Measurements from ENCODE around the gene PRSS22. TPM values are rescaled to one million over a fixed set of nuclear protein-coding genes. Genes with fewer than 3 reads are reported as not detected.

The PRSS22 gene
- total RNA-seq, 1 donor from 2014 or later: 42.5 TPM

DNA sequence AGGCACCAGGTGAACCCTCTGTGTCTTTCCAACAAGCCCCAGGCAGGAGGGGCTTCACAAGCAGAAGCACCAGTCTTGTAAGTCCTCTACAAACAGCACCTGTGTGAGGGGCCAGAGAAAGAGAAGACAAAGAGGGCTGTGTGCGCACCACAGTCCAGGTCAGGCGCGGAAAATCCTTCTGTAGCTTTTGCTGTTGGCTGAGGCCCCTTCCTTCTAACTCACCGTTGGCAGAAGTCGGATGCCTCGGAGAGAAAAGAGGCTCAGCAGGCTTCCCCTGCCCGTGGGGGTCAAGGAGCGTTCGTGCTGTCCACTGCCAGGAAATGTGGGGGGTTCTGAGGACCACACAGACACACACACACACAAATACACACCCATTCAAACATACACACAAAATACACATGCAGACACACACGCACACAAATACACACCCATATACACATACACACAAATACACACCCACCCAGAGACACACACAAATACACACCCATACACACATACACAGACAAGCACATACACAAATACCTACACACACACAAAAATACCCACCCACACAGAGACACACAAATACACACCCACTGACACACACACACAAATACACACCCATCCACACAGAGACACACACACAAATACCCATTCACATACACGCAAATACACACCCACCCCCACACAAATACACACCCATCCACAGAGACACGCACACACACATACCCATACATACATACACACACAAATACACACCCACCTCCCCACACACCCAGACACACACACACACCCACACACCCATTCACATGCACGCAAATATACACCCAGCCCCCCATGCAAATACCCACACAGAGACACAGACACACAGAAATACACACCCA lies 21.1 kb downstream of the PRSS22 start:
- Mint-ChIP-seq H3K27ac (no peak overlapping the region), H3K27me3 (peaks cover 34% of the 10 kb centered on the region), H3K4me3 (no peak overlapping the region), H3K9me3 (no peaks in the 10 kb centered on the region), H3K36me3 (no peaks in the 10 kb centered on the region), H3K4me1 (ENCODE audit: unreplicated experiment) (no peaks in the 10 kb centered on the region)
- TF ChIP-seq, protein P1, sequence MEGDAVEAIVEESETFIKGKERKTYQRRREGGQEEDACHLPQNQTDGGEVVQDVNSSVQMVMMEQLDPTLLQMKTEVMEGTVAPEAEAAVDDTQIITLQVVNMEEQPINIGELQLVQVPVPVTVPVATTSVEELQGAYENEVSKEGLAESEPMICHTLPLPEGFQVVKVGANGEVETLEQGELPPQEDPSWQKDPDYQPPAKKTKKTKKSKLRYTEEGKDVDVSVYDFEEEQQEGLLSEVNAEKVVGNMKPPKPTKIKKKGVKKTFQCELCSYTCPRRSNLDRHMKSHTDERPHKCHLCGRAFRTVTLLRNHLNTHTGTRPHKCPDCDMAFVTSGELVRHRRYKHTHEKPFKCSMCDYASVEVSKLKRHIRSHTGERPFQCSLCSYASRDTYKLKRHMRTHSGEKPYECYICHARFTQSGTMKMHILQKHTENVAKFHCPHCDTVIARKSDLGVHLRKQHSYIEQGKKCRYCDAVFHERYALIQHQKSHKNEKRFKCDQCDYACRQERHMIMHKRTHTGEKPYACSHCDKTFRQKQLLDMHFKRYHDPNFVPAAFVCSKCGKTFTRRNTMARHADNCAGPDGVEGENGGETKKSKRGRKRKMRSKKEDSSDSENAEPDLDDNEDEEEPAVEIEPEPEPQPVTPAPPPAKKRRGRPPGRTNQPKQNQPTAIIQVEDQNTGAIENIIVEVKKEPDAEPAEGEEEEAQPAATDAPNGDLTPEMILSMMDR (conservative IDR thresholded peaks at IDR 0.05): no peak
- DNase-seq (ENCODE audit: extremely low spot score, unreplicated experiment): no peak

DNA sequence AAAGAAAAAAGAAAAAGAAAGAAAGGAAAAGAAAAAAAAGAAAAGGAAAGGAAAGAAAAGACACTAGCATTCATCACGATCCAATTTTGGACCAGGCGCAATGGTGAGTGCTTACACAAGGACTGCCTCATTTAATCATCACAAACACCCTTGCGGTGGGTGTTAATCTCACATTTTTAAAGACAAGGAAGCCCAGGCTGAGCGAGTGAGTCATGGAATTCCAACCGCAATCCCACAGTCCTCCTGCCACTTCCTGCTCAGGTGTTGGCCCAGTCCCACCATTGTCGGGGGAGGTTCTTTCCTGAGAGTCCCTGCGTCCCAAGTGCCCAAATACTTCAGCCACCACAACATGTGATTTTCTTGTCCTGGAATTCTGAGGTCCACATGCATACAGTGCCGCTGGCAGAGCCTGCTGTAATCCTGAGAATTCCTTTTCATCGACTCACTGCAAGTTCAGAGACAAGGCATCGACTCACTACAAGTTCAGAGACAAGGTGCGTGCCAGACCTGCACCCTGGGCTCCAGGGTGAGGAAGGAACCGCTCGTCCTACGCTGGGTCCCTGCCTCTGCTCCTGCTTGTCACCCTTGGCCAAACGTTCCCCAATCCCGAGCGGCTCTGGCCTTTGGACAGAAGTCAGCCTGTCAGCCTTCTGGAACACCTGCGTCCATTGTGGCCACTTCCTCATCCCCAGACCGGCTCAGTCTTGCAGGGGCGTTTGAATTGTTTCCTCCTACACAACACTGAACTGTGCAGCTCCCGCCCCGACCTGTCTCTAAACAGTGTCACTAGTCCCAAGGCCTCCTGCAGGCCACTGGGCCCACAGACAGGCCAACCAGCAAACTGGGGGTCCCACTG lies 22.1 kb downstream of the PRSS22 start:
- H3K4me3 Mint-ChIP-seq: no peak overlapping the region

DNA sequence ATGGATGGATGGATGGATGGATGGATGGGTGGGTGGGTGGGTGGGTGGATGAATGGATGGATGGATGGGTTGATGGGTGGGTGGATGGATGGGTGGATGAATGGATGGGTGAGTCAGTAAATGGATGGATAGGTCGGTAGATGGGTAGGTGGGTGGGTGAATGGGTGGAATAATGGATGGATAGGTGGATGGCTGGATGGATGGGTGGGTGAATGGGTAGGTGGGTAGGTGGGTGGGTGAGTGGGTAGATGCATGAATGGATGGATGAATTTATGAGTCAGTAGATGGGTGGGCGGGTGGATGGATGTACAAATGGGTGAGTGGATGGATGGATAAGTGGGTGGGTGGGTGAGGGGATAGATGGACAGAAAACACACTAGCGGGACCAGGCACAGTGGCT lies 23.0 kb downstream of the PRSS22 start:
- Mint-ChIP-seq H3K9me3 (no peaks in the 10 kb centered on the region), H3K27ac (no peak overlapping the region), H3K36me3 (no peaks in the 10 kb centered on the region), H3K27me3 (peaks cover 38% of the 10 kb centered on the region), H3K4me1 (ENCODE audit: unreplicated experiment) (no peaks in the 10 kb centered on the region), H3K4me3 (no peak overlapping the region)
- DNase-seq (ENCODE audit: extremely low spot score, unreplicated experiment): no peak
- TF ChIP-seq, protein P1 (conservative IDR thresholded peaks at IDR 0.05): no peak

More for the DNA sequence above, 22.1 kb downstream of the PRSS22 start:
- Mint-ChIP-seq H3K4me1 (ENCODE audit: unreplicated experiment) (no peaks in the 10 kb centered on the region), H3K36me3 (no peaks in the 10 kb centered on the region), H3K9me3 (no peaks in the 10 kb centered on the region), H3K27ac (no peak overlapping the region), H3K27me3 (peaks cover 38% of the 10 kb centered on the region)
- no peak for DNase-seq (ENCODE audit: extremely low spot score, unreplicated experiment)
- TF ChIP-seq, protein P1 (conservative IDR thresholded peaks at IDR 0.05): no peak

DNA sequence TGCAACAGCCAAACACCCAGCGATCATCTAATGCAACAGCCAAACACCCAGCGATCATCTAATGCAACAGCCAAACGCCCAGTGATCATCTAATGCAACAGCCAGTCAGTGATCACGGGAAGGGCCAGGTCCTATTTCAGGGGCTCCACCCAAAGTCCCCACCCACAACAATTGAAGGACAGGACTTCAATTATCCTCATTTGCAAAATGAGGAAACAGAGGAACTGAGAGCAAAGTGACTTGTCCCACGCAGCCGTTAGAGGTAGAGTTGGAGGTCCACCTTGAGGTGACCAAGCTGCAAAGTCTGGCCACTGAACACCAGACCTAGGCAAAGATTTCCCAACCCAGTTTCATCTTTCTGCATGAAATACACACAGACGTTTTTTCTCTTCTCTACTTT lies 24.2 kb downstream of the PRSS22 start:
- TF ChIP-seq, protein P1 (conservative IDR thresholded peaks at IDR 0.05): no peak
- DNase-seq (ENCODE audit: extremely low spot score, unreplicated experiment): no peak
- Mint-ChIP-seq H3K27me3 (peaks cover 34% of the 10 kb centered on the region), H3K4me1 (ENCODE audit: unreplicated experiment) (no peaks in the 10 kb centered on the region), H3K36me3 (no peaks in the 10 kb centered on the region), H3K9me3 (no peaks in the 10 kb centered on the region), H3K4me3 (no peak overlapping the region), H3K27ac (no peak overlapping the region)

DNA sequence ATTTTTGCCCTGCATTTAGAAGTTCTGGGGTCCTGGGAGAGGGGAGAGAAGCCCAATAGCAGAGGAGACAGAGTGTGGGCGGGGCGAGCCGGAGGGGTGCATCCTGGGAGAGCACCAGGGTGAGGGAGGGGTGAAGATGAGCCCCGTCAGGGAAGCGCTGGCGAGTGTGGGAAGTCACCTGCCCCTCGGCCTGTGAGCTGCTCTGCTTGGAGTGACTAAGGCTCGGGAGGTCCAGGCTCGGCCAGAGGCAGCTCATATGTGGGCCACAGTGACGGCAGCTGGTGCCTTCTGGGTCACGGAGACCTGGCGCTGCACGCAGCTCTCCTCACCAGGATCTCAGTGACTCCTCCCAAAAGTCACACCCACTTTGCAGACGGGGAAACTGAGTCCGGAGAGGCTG lies 26.8 kb downstream of the PRSS22 start:
- Mint-ChIP-seq H3K36me3 (no peaks in the 10 kb centered on the region), H3K9me3 (no peaks in the 10 kb centered on the region), H3K4me1 (ENCODE audit: unreplicated experiment) (no peaks in the 10 kb centered on the region), H3K4me3 (no peak overlapping the region), H3K27ac (no peak overlapping the region), H3K27me3 (peaks cover 21% of the 10 kb centered on the region)
- TF ChIP-seq, protein P1 (conservative IDR thresholded peaks at IDR 0.05): no peak
- DNase-seq (ENCODE audit: extremely low spot score, unreplicated experiment): no peak

Data from type B pancreatic cell (in vitro differentiated cells).